Testis (tissue), 3 donors: ENCODE measurements around the gene KIF12. TPM values are rescaled to one million over a fixed set of nuclear protein-coding genes. Genes with fewer than 3 reads are reported as not detected.

ENCODE experiments used
- DNase-seq: peaks from one replicate; pipeline ENCODE4 v3.0.0-alpha.2; 2019
- H3K27ac ChIP-seq, 2 donors: fragments of 200-600 bp; sonication (generic); one replicate each; pipeline ENCODE4 v1.5.1; 2019
- H3K27me3 ChIP-seq: fragments of 200-600 bp; sonication (generic); one replicate; pipeline ENCODE4 v1.5.1; 2019
- H3K36me3 ChIP-seq: fragments of 200-600 bp; sonication (generic); one replicate; pipeline ENCODE4 v1.5.1; 2017; ENCODE audit warnings: low read depth; ENCODE audit errors: missing control alignments
- H3K4me1 ChIP-seq: fragments of 200-600 bp; sonication (generic); one replicate; pipeline ENCODE4 v1.5.1; 2019
- H3K4me3 ChIP-seq, 2 donors: fragments of 200-600 bp; sonication (generic); one replicate each; pipeline ENCODE4 v1.5.1; 2017 to 2019
- H3K9me3 ChIP-seq: fragments of 200-600 bp; sonication (generic); one replicate; pipeline ENCODE4 v1.5.1; 2017
- CTCF ChIP-seq, 3 experiments: fragments of 450-650 bp in 2 of 3; fragments of 200-600 bp in 1 of 3; sonication (generic) in 1 of 3; IDR thresholded peaks; one replicate each; pipeline ENCODE4 v1.5.1; 2016 to 2019; ENCODE audit warnings: antibody characterized with exemption in 3 of 3, mild to moderate bottlenecking in 2 of 3, moderate library complexity in 1 of 3
- POLR2A ChIP-seq: fragments of 450-650 bp; IDR thresholded peaks from one replicate; pipeline ENCODE4 v1.6.1; 2017; ENCODE audit warnings: antibody characterized with exemption, mild to moderate bottlenecking, moderate library complexity
- WGBS, 2 donors: methylation state at CpG; one replicate each; pipeline ENCODE4 v1.1.5; 2018; 5-methylcytosine and 5-hydroxymethylcytosine counted together
- intact Hi-C: fragments of 100-400 bp; cut with DNase I; formaldehyde crosslinking; loops from one replicate; pipeline ENCODE4 v1.15.1; 2023; ENCODE audit warnings: low total_unique reads
- polyA plus RNA-seq: library from polyadenylated mRNA; stranded (reverse); fragments of 350-450 nt; fragmentation: Illumina TruSeq; extraction: RNeasy Lipid Tissue Mini Kit (QIAGEN cat#74804); gene quantifications from one replicate; pipeline ENCODE4 v1.2.3, GENCODE V29; 2014; ENCODE audit warnings: low read depth, low replicate concordance; ENCODE audit not compliant: insufficient read depth
- total RNA-seq, 2 donors: library from RNA; depleted of rRNA; stranded (reverse); fragments of >200 nt; gene quantifications; one replicate each; pipeline ENCODE4 v1.2.3, GENCODE V29; 2016

Gene KIF12
- total and polyA plus RNA-seq, 3 donors from 2014 or later: 5.4 to 9.2 (median 7.1) TPM

GRCh38 chr9:114091711-114092110 is 7.4 kb downstream of the KIF12 start:
- intact Hi-C loops: no loop called here
- H3K4me1 ChIP-seq: no peaks in the 10 kb centered on the region
- no peak overlapping the region for H3K4me3 ChIP-seq
- no peaks in the 10 kb centered on the region for H3K9me3 ChIP-seq
- H3K27ac ChIP-seq: no peak overlapping the region
- WGBS, 2 donors: 88 to 95% methylated on average over 3 to 6 of the region's 8 CpGs
- no peak for DNase-seq
- H3K36me3 ChIP-seq: no peaks in the 10 kb centered on the region
- H3K27me3 ChIP-seq: no peaks in the 10 kb centered on the region
- no peak for TF ChIP-seq POLR2A

- no peaks in the 10 kb centered on the region for H3K9me3 ChIP-seq
- no peak for DNase-seq
- TF ChIP-seq POLR2A: no peak
- TF ChIP-seq CTCF (IDR thresholded peaks at IDR 0.05): no peak
- no peaks in the 10 kb centered on the region for H3K36me3 ChIP-seq
- H3K27ac ChIP-seq: no peak overlapping the region
- 92 to 94% methylated on average over 4 of the region's 4 CpGs for WGBS, 2 donors
- H3K27me3 ChIP-seq: no peaks in the 10 kb centered on the region
- no peaks in the 10 kb centered on the region for H3K4me1 ChIP-seq
- intact Hi-C loops: no loop called here
- no peak overlapping the region for H3K4me3 ChIP-seq
Measured at GRCh38 chr9:114090798-114091197, 8.3 kb downstream of the KIF12 start.

GRCh38 chr9:114089206-114089840 is 9.8 kb downstream of the KIF12 start:
- WGBS, 2 donors: 87 to 97% methylated on average over 4 of the region's 4 CpGs

GRCh38 chr9:114088571-114089170 is 10.4 kb downstream of the KIF12 start:
- H3K9me3 ChIP-seq: no peaks in the 10 kb centered on the region
- TF ChIP-seq POLR2A (no peak), CTCF (IDR thresholded peaks at IDR 0.05) (no peak)
- H3K27ac ChIP-seq: no peak overlapping the region
- H3K4me3 ChIP-seq: no peak overlapping the region
- H3K27me3 ChIP-seq: no peaks in the 10 kb centered on the region
- no peaks in the 10 kb centered on the region for H3K4me1 ChIP-seq
- 87 to 92% methylated on average over 7 of the region's 7 CpGs for WGBS, 2 donors
- no peaks in the 10 kb centered on the region for H3K36me3 ChIP-seq
- intact Hi-C loops: loop anchor here (10.0 kb wide), 1 partner anchor 196 kb away; no protein-coding TSS in a partner anchor
- DNase-seq: no peak

More at GRCh38 chr9:114089206-114089840, 9.8 kb downstream of the KIF12 start:
- Histone ChIP-seq H3K27ac (no peak overlapping the region), H3K27me3 (no peaks in the 10 kb centered on the region), H3K4me3 (no peak overlapping the region), H3K36me3 (no peaks in the 10 kb centered on the region), H3K4me1 (no peaks in the 10 kb centered on the region), H3K9me3 (no peaks in the 10 kb centered on the region)
- intact Hi-C loops: loop anchor here (10.0 kb wide), 1 partner anchor 195 kb away; no protein-coding TSS in a partner anchor
- no peak for TF ChIP-seq CTCF (IDR thresholded peaks at IDR 0.05)
- TF ChIP-seq POLR2A: no peak
- DNase-seq: no peak

- H3K36me3 ChIP-seq: no peaks in the 10 kb centered on the region
- no peak for TF ChIP-seq POLR2A
- no peak for TF ChIP-seq CTCF (IDR thresholded peaks at IDR 0.05)
- 86 to 87% methylated on average over 7 of the region's 7 CpGs for WGBS, 2 donors
- H3K27ac ChIP-seq: no peak overlapping the region
- DNase-seq: no peak
- no peaks in the 10 kb centered on the region for H3K4me1 ChIP-seq
- no peak overlapping the region for H3K4me3 ChIP-seq
- H3K27me3 ChIP-seq: no peaks in the 10 kb centered on the region
- H3K9me3 ChIP-seq: no peaks in the 10 kb centered on the region
- intact Hi-C loops: loop anchor here (10.0 kb wide), 1 partner anchor 197 kb away; no protein-coding TSS in a partner anchor
Measured at GRCh38 chr9:114087721-114088120, 11.4 kb downstream of the KIF12 start.
